GM21737 (cell line): Measurements from ENCODE around the gene OR52A1.

Experiments used
- ATAC-seq: cut with Tn5 transposase; IDR thresholded peaks from one replicate; pipeline ENCODE4 v1.9.1; 2021; ENCODE audit warnings: mild to moderate bottlenecking, moderate library complexity; ENCODE audit not compliant: unreplicated experiment

Gene OR52A1

GRCh38 chr11:5136261-5136660 lies 18.3 kb downstream of the OR52A1 start:
- ATAC-seq = no peak

GRCh38 chr11:5131584-5132335 lies 22.8 kb downstream of the OR52A1 start:
- ATAC-seq = no peak

GRCh38 chr11:5129457-5129877 lies 25.1 kb downstream of the OR52A1 start:
- ATAC-seq = no peak

- ATAC-seq = no peak
These were observed 29.5 kb downstream of the OR52A1 start for GRCh38 chr11:5124891-5125620.

- peak; percentile 81 for ATAC-seq
These were observed 30.6 kb downstream of the OR52A1 start for GRCh38 chr11:5123802-5124521.

- ATAC-seq = no peak
These were observed 35.7 kb downstream of the OR52A1 start for GRCh38 chr11:5118893-5119292.

GRCh38 chr11:5117588-5117987 lies 37.0 kb downstream of the OR52A1 start:
- no peak for ATAC-seq

GRCh38 chr11:5115339-5115738 lies 39.2 kb downstream of the OR52A1 start:
- no peak for ATAC-seq

- ATAC-seq = no peak
These were observed 47.3 kb downstream of the OR52A1 start for GRCh38 chr11:5107285-5107684.

GRCh38 chr11:5103066-5103465 lies 51.5 kb downstream of the OR52A1 start:
- no peak for ATAC-seq

- ATAC-seq = no peak
These were observed 52.3 kb downstream of the OR52A1 start for GRCh38 chr11:5102246-5102645.

GRCh38 chr11:5096011-5096410 lies 58.5 kb downstream of the OR52A1 start:
- ATAC-seq = no peak
